ENCODE results near the gene VEGFA. TPM values are rescaled to one million over a fixed set of nuclear protein-coding genes. Genes with fewer than 3 reads are reported as not detected.
A peak's percentile ranks its signal among the peaks of the same experiment; 100 is the strongest.

VEGFA gene
- total RNA-seq, 1 donor from 2014 or later: 137 TPM

DNA sequence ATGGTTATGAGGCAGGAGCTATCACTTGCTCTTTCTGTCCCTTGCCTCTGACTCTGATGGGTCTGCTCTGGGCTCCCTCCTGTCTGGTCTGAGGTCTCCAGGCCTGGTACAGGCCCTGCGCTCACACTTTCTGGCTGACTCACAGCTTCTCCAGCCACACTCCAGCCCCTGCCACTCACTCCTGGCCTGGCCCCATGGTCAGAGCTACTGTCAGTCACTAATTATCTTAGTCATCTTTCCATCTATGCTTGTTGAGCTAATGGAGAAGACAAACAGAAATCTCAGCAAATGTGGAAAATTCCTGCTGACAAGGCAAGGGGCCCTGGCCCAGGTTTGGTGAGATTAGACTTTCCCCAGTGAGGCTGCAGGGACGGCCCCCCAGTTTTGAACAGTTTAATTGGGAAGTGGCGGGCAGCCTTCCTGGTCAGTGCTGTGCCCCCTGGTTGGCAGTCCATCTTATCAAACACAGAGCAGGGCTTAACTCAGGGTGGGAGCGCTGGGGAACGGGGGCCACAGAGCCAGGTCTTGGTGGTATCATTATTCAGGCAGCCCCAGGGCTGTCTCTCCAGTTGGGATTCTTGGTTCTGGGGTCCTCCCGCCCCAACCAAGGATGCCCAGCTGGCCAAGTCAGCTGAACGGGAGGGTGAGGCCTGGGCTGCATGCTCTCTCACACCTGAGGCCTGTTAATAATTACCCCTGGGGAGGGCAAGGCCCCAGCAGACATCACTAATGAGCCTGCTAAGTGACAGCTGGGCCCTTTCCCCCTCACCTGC, 63.4 kb downstream of the VEGFA start:
- peaks cover 10% of the 10 kb centered on the region for H3K4me1 Mint-ChIP-seq (ENCODE audit: low read depth)
- H3K36me3 Mint-ChIP-seq (ENCODE audit: low read depth): no peaks in the 10 kb centered on the region
- peaks cover 10% of the 10 kb centered on the region for H3K27me3 Mint-ChIP-seq (ENCODE audit: low read depth)
- no peaks in the 10 kb centered on the region for H3K9me3 Mint-ChIP-seq (ENCODE audit: low read depth)
- no peak for DNase-seq (ENCODE audit: low spot score)
- no peak overlapping the region for H3K4me3 Mint-ChIP-seq (ENCODE audit: unreplicated experiment)
- no peak overlapping the region for H3K27ac Mint-ChIP-seq (ENCODE audit: unreplicated experiment)
- TF ChIP-seq, protein P1, sequence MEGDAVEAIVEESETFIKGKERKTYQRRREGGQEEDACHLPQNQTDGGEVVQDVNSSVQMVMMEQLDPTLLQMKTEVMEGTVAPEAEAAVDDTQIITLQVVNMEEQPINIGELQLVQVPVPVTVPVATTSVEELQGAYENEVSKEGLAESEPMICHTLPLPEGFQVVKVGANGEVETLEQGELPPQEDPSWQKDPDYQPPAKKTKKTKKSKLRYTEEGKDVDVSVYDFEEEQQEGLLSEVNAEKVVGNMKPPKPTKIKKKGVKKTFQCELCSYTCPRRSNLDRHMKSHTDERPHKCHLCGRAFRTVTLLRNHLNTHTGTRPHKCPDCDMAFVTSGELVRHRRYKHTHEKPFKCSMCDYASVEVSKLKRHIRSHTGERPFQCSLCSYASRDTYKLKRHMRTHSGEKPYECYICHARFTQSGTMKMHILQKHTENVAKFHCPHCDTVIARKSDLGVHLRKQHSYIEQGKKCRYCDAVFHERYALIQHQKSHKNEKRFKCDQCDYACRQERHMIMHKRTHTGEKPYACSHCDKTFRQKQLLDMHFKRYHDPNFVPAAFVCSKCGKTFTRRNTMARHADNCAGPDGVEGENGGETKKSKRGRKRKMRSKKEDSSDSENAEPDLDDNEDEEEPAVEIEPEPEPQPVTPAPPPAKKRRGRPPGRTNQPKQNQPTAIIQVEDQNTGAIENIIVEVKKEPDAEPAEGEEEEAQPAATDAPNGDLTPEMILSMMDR (IDR thresholded peaks at IDR 0.05): no peak

GRCh38 chr6:43833996-43834390, 64.0 kb downstream of the VEGFA start:
- H3K27ac Mint-ChIP-seq (ENCODE audit: unreplicated experiment): no peak overlapping the region
- H3K4me3 Mint-ChIP-seq (ENCODE audit: unreplicated experiment): no peak overlapping the region
- H3K27me3 Mint-ChIP-seq (ENCODE audit: low read depth): peaks cover 10% of the 10 kb centered on the region
- DNase-seq (ENCODE audit: low spot score): no peak
- H3K36me3 Mint-ChIP-seq (ENCODE audit: low read depth): no peaks in the 10 kb centered on the region
- TF ChIP-seq, protein P1 (IDR thresholded peaks at IDR 0.05): no peak
- H3K9me3 Mint-ChIP-seq (ENCODE audit: low read depth): no peaks in the 10 kb centered on the region
- H3K4me1 Mint-ChIP-seq (ENCODE audit: low read depth): peaks cover 13% of the 10 kb centered on the region

DNA sequence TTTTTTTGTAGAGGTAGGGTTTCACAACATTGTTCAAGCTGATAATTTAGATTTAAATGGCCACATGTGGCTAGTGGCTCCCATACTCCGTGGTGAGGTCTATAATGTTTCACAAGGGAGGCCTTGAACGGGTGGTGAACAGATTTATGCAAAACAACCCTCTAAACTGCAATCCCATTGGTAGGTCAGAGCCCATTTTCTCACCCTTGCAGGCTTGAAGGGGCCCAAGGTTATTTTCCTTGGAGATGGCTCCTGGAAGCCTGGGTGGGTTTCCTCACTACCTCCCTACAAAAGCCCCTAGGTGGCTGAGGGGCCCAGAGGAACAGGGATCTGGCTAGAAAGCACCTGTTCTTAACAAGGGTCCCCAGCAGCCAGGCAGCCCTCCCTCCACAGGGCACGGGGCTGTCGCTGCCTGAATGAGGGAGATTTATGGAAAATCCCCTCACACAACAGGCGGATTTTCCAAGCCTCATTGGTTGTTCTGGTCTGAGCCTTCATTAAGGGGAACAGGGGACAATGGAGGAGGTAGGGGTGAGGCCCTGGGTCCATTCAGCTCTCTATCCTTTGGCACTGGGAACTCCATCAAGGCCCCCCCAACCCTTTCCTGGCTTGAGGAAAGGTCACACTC, 64.6 kb downstream of the VEGFA start:
- peak; percentile 36 for DNase-seq (ENCODE audit: low spot score)
- H3K36me3 Mint-ChIP-seq (ENCODE audit: low read depth): no peaks in the 10 kb centered on the region
- H3K27me3 Mint-ChIP-seq (ENCODE audit: low read depth): peaks cover 10% of the 10 kb centered on the region
- TF ChIP-seq, protein P1 (IDR thresholded peaks at IDR 0.05): no peak
- no peak overlapping the region for H3K4me3 Mint-ChIP-seq (ENCODE audit: unreplicated experiment)
- H3K4me1 Mint-ChIP-seq (ENCODE audit: low read depth): peaks cover 13% of the 10 kb centered on the region
- H3K27ac Mint-ChIP-seq (ENCODE audit: unreplicated experiment): no peak overlapping the region
- no peaks in the 10 kb centered on the region for H3K9me3 Mint-ChIP-seq (ENCODE audit: low read depth)

GRCh38 chr6:43835872-43836419, 65.9 kb downstream of the VEGFA start:
- Mint-ChIP-seq H3K4me1 (ENCODE audit: low read depth) (peaks cover 13% of the 10 kb centered on the region), H3K27ac (ENCODE audit: unreplicated experiment) (no peak overlapping the region), H3K27me3 (ENCODE audit: low read depth) (peaks cover 9% of the 10 kb centered on the region), H3K36me3 (ENCODE audit: low read depth) (no peaks in the 10 kb centered on the region), H3K4me3 (ENCODE audit: unreplicated experiment) (no peak overlapping the region), H3K9me3 (ENCODE audit: low read depth) (no peaks in the 10 kb centered on the region)
- TF ChIP-seq, protein P1 (IDR thresholded peaks at IDR 0.05): no peak
- DNase-seq (ENCODE audit: low spot score): peak; percentile 54

Other genes with a start within 250 kb of the VEGFA start
- 32.4 to 42.7 TPM (median 38.7 TPM) in 3 replicates for gene XPO5, start 194.2 kb upstream of the VEGFA start, total RNA-seq
- 21.2 to 28.4 TPM (median 25.8 TPM) in 3 replicates for gene POLH, start 194.0 kb upstream of the VEGFA start, total RNA-seq
- gene GTPBP2, start 140.9 kb upstream of the VEGFA start, total RNA-seq: 49.5 to 131 TPM (median 126 TPM) in 3 replicates
- gene MAD2L1BP, start 134.4 kb upstream of the VEGFA start, total RNA-seq: 14.3 to 24.9 TPM (median 22.8 TPM) in 3 replicates
- 0.22 to 0.38 TPM (median 0.22 TPM) in 3 replicates for gene RSPH9, start 125.2 kb upstream of the VEGFA start, total RNA-seq
- gene MRPS18A, start 82.4 kb upstream of the VEGFA start, total RNA-seq: 26.3 to 27.4 TPM (median 26.8 TPM) in 3 replicates

All from chondrocyte (in vitro differentiated cells).